Fibroblast of skin of scalp (primary cell): ENCODE data around the gene DDX39A. TPM values are rescaled to one million over a fixed set of nuclear protein-coding genes. Genes with fewer than 3 reads are reported as not detected.
A peak's percentile ranks its signal among the peaks of the same experiment; 100 is the strongest.
"Not testable (repeated sequence)": the region's sequence is repeated elsewhere in the genome, so short reads cannot be mapped to it uniquely, and the experiment has no call there.

ENCODE experiments used
- DNase-seq: peaks from one replicate; pipeline ENCODE4 v3.0.0-alpha.2; 2013
- polyA plus RNA-seq, 2 experiments: library from polyadenylated mRNA; unstranded; fragments of 120-200 nt; gene quantifications; one replicate each; pipeline ENCODE4 v1.2.1, GENCODE V29; 2013; ENCODE audit not compliant: insufficient read length in 2 of 2

Gene DDX39A
- 59.0 TPM for polyA plus RNA-seq (2013, experiment 1 of 2; ENCODE audit: insufficient read length)
- polyA plus RNA-seq (2013, experiment 2 of 2; ENCODE audit: insufficient read length) = 52.3 TPM

GRCh38 chr19:14419106-14419813, at the start of gene DDX39A:
DDX39A (minus strand) TSS chr19:14419341; CDS start chr19:14413220, 6,121 bp downstream.
- DNase-seq = peak; percentile 100

GRCh38 chr19:14467816-14468215, 48.7 kb upstream of the DDX39A start:
- DNase-seq = no peak

- DNase-seq = no peak
Measured at GRCh38 chr19:14467391-14467790, 48.2 kb upstream of the DDX39A start.

GRCh38 chr19:14463747-14464146, 44.6 kb upstream of the DDX39A start:
- DNase-seq = no peak

- DNase-seq = not testable (repeated sequence)
Measured at GRCh38 chr19:14462401-14462800, 43.3 kb upstream of the DDX39A start.

GRCh38 chr19:14460935-14461334, 41.8 kb upstream of the DDX39A start:
- DNase-seq = no peak

GRCh38 chr19:14459703-14460102, 40.6 kb upstream of the DDX39A start:
- DNase-seq = no peak

- not testable (repeated sequence) for DNase-seq
Measured at GRCh38 chr19:14452303-14452702, 33.2 kb upstream of the DDX39A start.

- DNase-seq = no peak
Measured at GRCh38 chr19:14450876-14451275, 31.7 kb upstream of the DDX39A start.

- DNase-seq = peak; percentile 38
Measured at GRCh38 chr19:14450168-14450874, 31.2 kb upstream of the DDX39A start.

GRCh38 chr19:14449321-14449720, 30.2 kb upstream of the DDX39A start:
- DNase-seq = peak; percentile 30

- no peak for DNase-seq
Measured at GRCh38 chr19:14446336-14447036, 27.3 kb upstream of the DDX39A start.

- DNase-seq = no peak
Measured at GRCh38 chr19:14443632-14444216, 24.6 kb upstream of the DDX39A start.

- no peak for DNase-seq
Measured at GRCh38 chr19:14442891-14443631, 23.9 kb upstream of the DDX39A start.

GRCh38 chr19:14441041-14441938, 22.1 kb upstream of the DDX39A start:
- DNase-seq = no peak

- no peak for DNase-seq
Measured at GRCh38 chr19:14440049-14440448, 20.9 kb upstream of the DDX39A start.

- DNase-seq = no peak
Measured at GRCh38 chr19:14439014-14439413, 19.9 kb upstream of the DDX39A start.

- peak; percentile 60 for DNase-seq
Measured at GRCh38 chr19:14437578-14438140, 18.5 kb upstream of the DDX39A start.

- DNase-seq = no peak
Measured at GRCh38 chr19:14435320-14436050, 16.3 kb upstream of the DDX39A start.
